HCT116 (cell line): ENCODE results near the gene NMNAT3.

Experiments used
- ATF3 ChIP-seq: IDR thresholded peaks from 2 replicates; pipeline ENCODE4 v1.6.1; 2012
- CEBPB ChIP-seq: IDR thresholded peaks from 2 replicates; pipeline ENCODE4 v1.6.1; 2012; ENCODE audit warnings: low read depth
- CTCF ChIP-seq, 3 experiments: fragments of 200-600 bp in 1 of 3; sonication (generic) in 1 of 3; IDR thresholded peaks in 2 of 3; conservative IDR thresholded peaks in 1 of 3; 2 replicates each; pipeline ENCODE4 v1.5.1; 2012 to 2017; ENCODE audit warnings: low read depth in 2 of 3, low read length in 2 of 3, antibody characterized with exemption in 1 of 3, borderline replicate concordance in 1 of 3, control low read depth in 1 of 3, mild to moderate bottlenecking in 1 of 3, mixed read lengths in 1 of 3, mixed run types in 1 of 3, moderate library complexity in 1 of 3; ENCODE audit not compliant: insufficient read depth in 1 of 3
- ELF1 ChIP-seq: IDR thresholded peaks from 2 replicates; pipeline ENCODE4 v1.6.1; 2012; ENCODE audit warnings: low read depth, borderline replicate concordance
- EZH2 ChIP-seq: fragments of 200-600 bp; sonication (generic); IDR thresholded peaks from 2 replicates; pipeline ENCODE4 v1.6.1; 2017; ENCODE audit warnings: antibody characterized with exemption, mixed run types
- EZH2phosphoT487 ChIP-seq: fragments of 200-600 bp; IDR thresholded peaks from 2 replicates; pipeline ENCODE4 v1.6.1; 2018; ENCODE audit warnings: antibody characterized with exemption, borderline replicate concordance
- POLR2A ChIP-seq: IDR thresholded peaks from 2 replicates; pipeline ENCODE4 v1.7.0; 2011; ENCODE audit warnings: borderline replicate concordance; ENCODE audit not compliant: insufficient read depth, insufficient read length; ENCODE audit errors: extremely low read depth
- POLR2AphosphoS5 ChIP-seq: IDR thresholded peaks from 2 replicates; pipeline ENCODE4 v1.6.1; 2011; ENCODE audit warnings: mild to moderate bottlenecking, low read depth, low read length, moderate library complexity
- RAD21 ChIP-seq: IDR thresholded peaks from 2 replicates; pipeline ENCODE4 v1.6.1; 2012; ENCODE audit warnings: low read depth, mild to moderate bottlenecking
- SP1 ChIP-seq: IDR thresholded peaks from 2 replicates; pipeline ENCODE4 v1.6.1; 2012; ENCODE audit warnings: low read depth
- TCF7L2 ChIP-seq: IDR thresholded peaks from 2 replicates; pipeline ENCODE4 v1.7.0; 2011; ENCODE audit warnings: borderline replicate concordance, inconsistent platforms; ENCODE audit not compliant: insufficient read depth, insufficient read length; ENCODE audit errors: extremely low read depth
- ZBTB33 ChIP-seq: IDR thresholded peaks from 2 replicates; pipeline ENCODE4 v1.6.1; 2011; ENCODE audit warnings: mild to moderate bottlenecking, low read length, moderate library complexity; ENCODE audit not compliant: insufficient replicate concordance; ENCODE audit errors: extremely low read depth

GRCh38 chr3:139527265-139527664 is 150.5 kb downstream of the NMNAT3 start:
- TF ChIP-seq RAD21 = no peak
- TF ChIP-seq CTCF (IDR thresholded peaks at IDR 0.05 in 2 of 3, conservative IDR thresholded peaks at IDR 0.05 in 1 of 3; ENCODE audit: borderline replicate concordance in 1 of 3, insufficient read depth in 1 of 3, low read depth in 2 of 3, low read length in 2 of 3) = no peak
- TF ChIP-seq TCF7L2 = no peak
- TF ChIP-seq EZH2 = no peak
- TF ChIP-seq ZBTB33 = no peak
- TF ChIP-seq ATF3 = no peak
- TF ChIP-seq SP1 = no peak
- TF ChIP-seq POLR2A = no peak
- no peak for TF ChIP-seq CEBPB
- TF ChIP-seq POLR2AphosphoS5 = no peak
- TF ChIP-seq EZH2phosphoT487 = no peak
- no peak for TF ChIP-seq ELF1
